ENCODE measurements around the gene NPHP4. TPM values are rescaled to one million over a fixed set of nuclear protein-coding genes. Genes with fewer than 3 reads are reported as not detected.
"Not testable (repeated sequence)": the region's sequence is repeated elsewhere in the genome, so short reads cannot be mapped to it uniquely, and the experiment has no call there.

The NPHP4 gene
- polyA plus RNA-seq, 4 donors = 6.8 to 17.1 (median 10.8) TPM

- DNase-seq (ENCODE audit: low read depth in 4 of 4, low spot score in 3 of 4) = no peak
These were observed 33.3 kb upstream of the NPHP4 start for GRCh38 chr1:6025269-6026094.

GRCh38 chr1:6024376-6024775, 32.2 kb upstream of the NPHP4 start:
- DNase-seq (ENCODE audit: low read depth in 4 of 4, low spot score in 3 of 4) = no peak

GRCh38 chr1:6023346-6023745, 31.1 kb upstream of the NPHP4 start:
- no peak for DNase-seq (ENCODE audit: low read depth in 4 of 4, low spot score in 3 of 4)

GRCh38 chr1:6022193-6022592, 30.0 kb upstream of the NPHP4 start:
- DNase-seq (ENCODE audit: low read depth in 4 of 4, low spot score in 3 of 4) = no peak

GRCh38 chr1:6019166-6019845, 27.1 kb upstream of the NPHP4 start:
- DNase-seq (ENCODE audit: low read depth in 4 of 4, low spot score in 3 of 4) = no peak

GRCh38 chr1:6017654-6018053, 25.4 kb upstream of the NPHP4 start:
- DNase-seq (ENCODE audit: low read depth in 4 of 4, low spot score in 3 of 4) = not testable (repeated sequence)

GRCh38 chr1:6016191-6016865, 24.1 kb upstream of the NPHP4 start:
- DNase-seq (ENCODE audit: low read depth in 4 of 4, low spot score in 3 of 4) = no peak

GRCh38 chr1:6014130-6014999, 22.1 kb upstream of the NPHP4 start:
- no peak for DNase-seq (ENCODE audit: low read depth in 4 of 4, low spot score in 3 of 4)

- DNase-seq (ENCODE audit: low read depth in 4 of 4, low spot score in 3 of 4) = no peak
These were observed 21.3 kb upstream of the NPHP4 start for GRCh38 chr1:6013491-6013890.

GRCh38 chr1:6012529-6013318, 20.5 kb upstream of the NPHP4 start:
- DNase-seq (ENCODE audit: low read depth in 4 of 4, low spot score in 3 of 4) = no peak

GRCh38 chr1:6011946-6012258, 19.7 kb upstream of the NPHP4 start:
- no peak for DNase-seq (ENCODE audit: low read depth in 4 of 4, low spot score in 3 of 4)

GRCh38 chr1:6011161-6011945, 19.1 kb upstream of the NPHP4 start:
- DNase-seq (ENCODE audit: low read depth in 4 of 4, low spot score in 3 of 4) = no peak

- DNase-seq (ENCODE audit: low read depth in 4 of 4, low spot score in 3 of 4) = no peak
These were observed 18.3 kb upstream of the NPHP4 start for GRCh38 chr1:6010554-6010953.

GRCh38 chr1:6009120-6010040, 17.2 kb upstream of the NPHP4 start:
- no peak for DNase-seq (ENCODE audit: low read depth in 4 of 4, low spot score in 3 of 4)

- DNase-seq (ENCODE audit: low read depth in 4 of 4, low spot score in 3 of 4) = no peak
These were observed 16.5 kb upstream of the NPHP4 start for GRCh38 chr1:6008696-6009095.

GRCh38 chr1:6008084-6008415, 15.8 kb upstream of the NPHP4 start:
- DNase-seq (ENCODE audit: low read depth in 4 of 4, low spot score in 3 of 4) = no peak

GRCh38 chr1:6007318-6008083, 15.3 kb upstream of the NPHP4 start:
- DNase-seq (ENCODE audit: low read depth in 4 of 4, low spot score in 3 of 4) = no peak

GRCh38 chr1:6006882-6007281, 14.7 kb upstream of the NPHP4 start:
- DNase-seq (ENCODE audit: low read depth in 4 of 4, low spot score in 3 of 4) = no peak

Data from left renal pelvis (tissue), 4 donors.